HL-60/S4 treated with phorbol 12-myristate 13-acetate at 8.2 ng/mL for 4 days and 3 days (cell line): Measurements from ENCODE around the gene PDGFD.

Experiments used
- in situ Hi-C: fragments of 300-500 bp; cut with MboI; formaldehyde crosslinking; loops from 2 replicates; pipeline ENCODE4 v1.15.0; 2022; ENCODE audit warnings: low sequenced_read_pairs

PDGFD gene

GRCh38 chr11:104164028-104164520 is at the start of gene PDGFD:
Gene PDGFD (minus strand): TSS chr11:104164147.
- in situ Hi-C loops, result no loop called here

- in situ Hi-C loops, result no loop called here
These were observed 43.0 kb upstream of the PDGFD start for GRCh38 chr11:104206936-104207335.

GRCh38 chr11:104205838-104206237 is 41.9 kb upstream of the PDGFD start:
- in situ Hi-C loops, result no loop called here

GRCh38 chr11:104200688-104201087 is 36.7 kb upstream of the PDGFD start:
- in situ Hi-C loops, result no loop called here

GRCh38 chr11:104199053-104199452 is 35.1 kb upstream of the PDGFD start:
- in situ Hi-C loops, result no loop called here

GRCh38 chr11:104198576-104198975 is 34.6 kb upstream of the PDGFD start:
- in situ Hi-C loops, result no loop called here

- in situ Hi-C loops, result no loop called here
These were observed 27.2 kb upstream of the PDGFD start for GRCh38 chr11:104191124-104191523.

GRCh38 chr11:104183593-104183992 is 19.6 kb upstream of the PDGFD start:
- in situ Hi-C loops, result no loop called here

- in situ Hi-C loops, result no loop called here
These were observed 11.8 kb upstream of the PDGFD start for GRCh38 chr11:104175769-104176168.

- in situ Hi-C loops, result no loop called here
These were observed 5.1 kb upstream of the PDGFD start for GRCh38 chr11:104169091-104169490.

- in situ Hi-C loops, result no loop called here
These were observed 1.1 kb upstream of the PDGFD start for GRCh38 chr11:104165014-104165413.

GRCh38 chr11:104163100-104164027 is 583 bp downstream of the PDGFD start:
- in situ Hi-C loops, result no loop called here

GRCh38 chr11:104161751-104162450 is 2.0 kb downstream of the PDGFD start:
- in situ Hi-C loops, result no loop called here

GRCh38 chr11:104159356-104159755 is 4.6 kb downstream of the PDGFD start:
- in situ Hi-C loops, result no loop called here

GRCh38 chr11:104155375-104155774 is 8.6 kb downstream of the PDGFD start:
- in situ Hi-C loops, result no loop called here

- in situ Hi-C loops, result no loop called here
These were observed 9.7 kb downstream of the PDGFD start for GRCh38 chr11:104154296-104154695.

GRCh38 chr11:104152941-104153505 is 10.9 kb downstream of the PDGFD start:
- in situ Hi-C loops, result no loop called here

GRCh38 chr11:104151404-104152204 is 12.3 kb downstream of the PDGFD start:
- in situ Hi-C loops, result no loop called here

- in situ Hi-C loops, result no loop called here
These were observed 15.2 kb downstream of the PDGFD start for GRCh38 chr11:104148706-104149105.

- in situ Hi-C loops, result no loop called here
These were observed 15.9 kb downstream of the PDGFD start for GRCh38 chr11:104148074-104148473.

GRCh38 chr11:104146943-104147342 is 17.0 kb downstream of the PDGFD start:
- in situ Hi-C loops, result no loop called here
